ENCODE results near the gene CALR. TPM values are rescaled to one million over a fixed set of nuclear protein-coding genes. Genes with fewer than 3 reads are reported as not detected.

The CALR gene
- total and polyA plus RNA-seq, 2 donors (not counting 3 experiments of a cell fraction or from before 2014, with no cell fraction given) = 1,135 to 1,636 TPM

DNA sequence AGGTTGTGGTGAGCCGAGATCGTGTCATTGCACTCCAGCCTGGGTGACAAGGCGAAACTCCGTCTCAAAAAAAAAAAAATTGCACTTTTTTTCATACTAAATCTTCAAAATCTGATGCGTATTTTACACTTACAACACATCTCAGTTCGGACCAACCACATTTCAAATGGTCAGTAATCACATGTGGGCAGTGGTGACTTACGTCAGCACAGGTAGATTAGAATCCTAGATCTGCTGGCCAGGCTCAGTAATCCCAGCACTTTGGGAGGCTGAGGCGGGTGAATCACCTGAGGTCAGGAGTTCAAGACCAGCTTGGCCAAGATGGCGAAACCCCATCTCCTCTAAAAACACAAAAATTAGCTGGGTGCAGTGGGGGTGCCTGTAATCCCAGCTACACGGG is 3.3 kb upstream of the CALR start:
- CTCF ChIA-PET = no interaction called here
- H3K27ac ChIP-seq (ENCODE audit: insufficient read depth, low read depth, low read length) = no peak overlapping the region
- no peak for DNase-seq (ENCODE audit: low read depth, low spot score)
- H3K36me3 ChIP-seq (ENCODE audit: control insufficient read depth in 2 of 2, extremely low read depth in 1 of 2, insufficient read depth in 2 of 2, low read length in 2 of 2) = peaks cover 6 to 13% of the 10 kb centered on the region in 2 experiments
- BruUV-seq (replicated peaks) = no TSS peak
- dilution Hi-C loops (cut with MboI; ENCODE audit: extremely low pct_ligation_motif_present, low sequenced_read_pairs) (no loop called here), intact Hi-C loops (cut with micrococcal nuclease) (loop anchor here (10.0 kb wide), 1 partner anchor 150 kb away; no protein-coding TSS in a partner anchor)
- POLR2A ChIA-PET = no interaction called here
- H2AFZ ChIP-seq (ENCODE audit: low read depth, low read length) = no peak overlapping the region
- TF ChIP-seq MYC (IDR thresholded peaks at IDR 0.05; ENCODE audit: low read depth, low read length) (no peak), POLR2AphosphoS5 (IDR thresholded peaks at IDR 0.05; ENCODE audit: insufficient read depth, low read depth, low read length) (no peak), POLR2A (IDR thresholded peaks at IDR 0.05; ENCODE audit: low read depth, low read length) (no peak), JUN (IDR thresholded peaks at IDR 0.05; ENCODE audit: borderline replicate concordance, insufficient read depth, insufficient read length, low read depth) (no peak), GATA2 (IDR thresholded peaks at IDR 0.05; ENCODE audit: insufficient read depth, insufficient read length, low read depth, low read length) (no peak), EZH2 (IDR thresholded peaks at IDR 0.05; ENCODE audit: borderline replicate concordance, low read depth, low read length, severe bottlenecking) (no peak), FOS (IDR thresholded peaks at IDR 0.05; ENCODE audit: borderline replicate concordance, insufficient read depth, low read length) (no peak)
- H4K20me1 ChIP-seq (replicated peaks; ENCODE audit: control insufficient read depth, extremely low read depth, insufficient read depth, low read length) = no peaks in the 10 kb centered on the region
- no peaks in the 10 kb centered on the region for H3K9me1 ChIP-seq (replicated peaks; ENCODE audit: control insufficient read depth, extremely low read depth, insufficient read depth, low read length)
- H3K9me3 ChIP-seq (replicated peaks; ENCODE audit: control insufficient read depth, insufficient read depth, low read length) = no peaks in the 10 kb centered on the region
- H3K27me3 ChIP-seq (ENCODE audit: control insufficient read depth in 2 of 2, insufficient read depth in 2 of 2, low read length in 2 of 2) = no peaks in the 10 kb centered on the region
- H3K79me2 ChIP-seq (ENCODE audit: control insufficient read depth, insufficient read depth, low read length) = peaks cover 37% of the 10 kb centered on the region
- no peak for FAIRE-seq
- H3K9ac ChIP-seq (replicated peaks; ENCODE audit: extremely low read depth, insufficient read depth, low read length) = no peak overlapping the region
- H3K4me3 ChIP-seq (replicated peaks in 1 of 3; ENCODE audit: insufficient read depth in 1 of 3, low read depth in 1 of 3, low read length in 3 of 3) = no peak overlapping the region
- H3K4me2 ChIP-seq (ENCODE audit: insufficient read depth, low read length) = no peak overlapping the region
- peaks cover 22% of the 10 kb centered on the region for H3K4me1 ChIP-seq (ENCODE audit: control insufficient read depth, extremely low read depth, insufficient read depth, low read length)

DNA sequence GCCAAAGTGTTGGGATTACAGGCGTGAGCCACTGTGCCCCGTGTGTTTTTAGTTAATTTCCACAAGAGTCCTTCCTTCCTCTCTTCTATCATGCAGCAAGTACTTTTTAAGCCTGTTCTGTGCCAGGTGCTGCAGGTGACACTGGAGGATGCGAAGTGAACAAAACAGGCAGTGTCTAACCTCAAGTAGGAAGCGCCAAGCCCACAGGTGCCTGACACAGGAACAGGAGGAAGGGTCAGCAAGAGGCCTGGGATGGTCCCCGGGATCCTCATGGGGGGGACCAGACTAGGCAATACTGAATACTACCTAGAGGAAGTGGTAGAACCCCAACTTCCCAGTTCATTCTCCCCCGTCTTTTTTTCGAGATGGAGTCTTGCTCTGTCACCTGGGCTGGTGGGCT is 1.8 kb upstream of the CALR start:
- H3K27me3 ChIP-seq (ENCODE audit: control insufficient read depth in 2 of 2, insufficient read depth in 2 of 2, low read length in 2 of 2) = no peaks in the 10 kb centered on the region
- intact Hi-C loops (cut with micrococcal nuclease) = loop anchor here (10.0 kb wide), 1 partner anchor 152 kb away; no protein-coding TSS in a partner anchor

More for the DNA sequence above, 1.8 kb upstream of the CALR start:
- Histone ChIP-seq H2AFZ (ENCODE audit: low read depth, low read length) (no peak overlapping the region), H3K9me3 (replicated peaks; ENCODE audit: control insufficient read depth, insufficient read depth, low read length) (no peaks in the 10 kb centered on the region), H3K9me1 (replicated peaks; ENCODE audit: control insufficient read depth, extremely low read depth, insufficient read depth, low read length) (no peaks in the 10 kb centered on the region), H3K4me2 (ENCODE audit: insufficient read depth, low read length) (no peak overlapping the region), H3K4me1 (ENCODE audit: control insufficient read depth, extremely low read depth, insufficient read depth, low read length) (peaks cover 33% of the 10 kb centered on the region), H3K79me2 (ENCODE audit: control insufficient read depth, insufficient read depth, low read length) (peaks cover 49% of the 10 kb centered on the region), H3K27ac (ENCODE audit: insufficient read depth, low read depth, low read length) (no peak overlapping the region), H3K9ac (replicated peaks; ENCODE audit: extremely low read depth, insufficient read depth, low read length) (no peak overlapping the region), H3K4me3 (replicated peaks in 1 of 3; ENCODE audit: insufficient read depth in 1 of 3, low read depth in 1 of 3, low read length in 3 of 3) (no peak overlapping the region), H3K36me3 (ENCODE audit: control insufficient read depth in 2 of 2, extremely low read depth in 1 of 2, insufficient read depth in 2 of 2, low read length in 2 of 2) (peaks cover 13 to 19% of the 10 kb centered on the region in 2 experiments), H4K20me1 (replicated peaks; ENCODE audit: control insufficient read depth, extremely low read depth, insufficient read depth, low read length) (no peaks in the 10 kb centered on the region)
- ChIA-PET POLR2A (interaction anchor here (1.6 kb wide), 1 partner anchor 9 kb away, joined by 6 read pairs; the partner anchor contains the start of gene RAD23A), CTCF (no interaction called here)
- TF ChIP-seq GATA2 (IDR thresholded peaks at IDR 0.05; ENCODE audit: insufficient read depth, insufficient read length, low read depth, low read length) = no peak
- no peak for TF ChIP-seq FOS (IDR thresholded peaks at IDR 0.05; ENCODE audit: borderline replicate concordance, insufficient read depth, low read length)
- TF ChIP-seq POLR2AphosphoS5 (IDR thresholded peaks at IDR 0.05; ENCODE audit: insufficient read depth, low read depth, low read length) = no peak
- no peak for TF ChIP-seq JUN (IDR thresholded peaks at IDR 0.05; ENCODE audit: borderline replicate concordance, insufficient read depth, insufficient read length, low read depth)
- TF ChIP-seq, protein P1, sequence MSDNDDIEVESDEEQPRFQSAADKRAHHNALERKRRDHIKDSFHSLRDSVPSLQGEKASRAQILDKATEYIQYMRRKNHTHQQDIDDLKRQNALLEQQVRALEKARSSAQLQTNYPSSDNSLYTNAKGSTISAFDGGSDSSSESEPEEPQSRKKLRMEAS (IDR thresholded peaks at IDR 0.05; ENCODE audit: insufficient read depth, insufficient read length) = no peak
- TF ChIP-seq MYC (IDR thresholded peaks at IDR 0.05; ENCODE audit: low read depth, low read length) = no peak
- TF ChIP-seq, protein P2, sequence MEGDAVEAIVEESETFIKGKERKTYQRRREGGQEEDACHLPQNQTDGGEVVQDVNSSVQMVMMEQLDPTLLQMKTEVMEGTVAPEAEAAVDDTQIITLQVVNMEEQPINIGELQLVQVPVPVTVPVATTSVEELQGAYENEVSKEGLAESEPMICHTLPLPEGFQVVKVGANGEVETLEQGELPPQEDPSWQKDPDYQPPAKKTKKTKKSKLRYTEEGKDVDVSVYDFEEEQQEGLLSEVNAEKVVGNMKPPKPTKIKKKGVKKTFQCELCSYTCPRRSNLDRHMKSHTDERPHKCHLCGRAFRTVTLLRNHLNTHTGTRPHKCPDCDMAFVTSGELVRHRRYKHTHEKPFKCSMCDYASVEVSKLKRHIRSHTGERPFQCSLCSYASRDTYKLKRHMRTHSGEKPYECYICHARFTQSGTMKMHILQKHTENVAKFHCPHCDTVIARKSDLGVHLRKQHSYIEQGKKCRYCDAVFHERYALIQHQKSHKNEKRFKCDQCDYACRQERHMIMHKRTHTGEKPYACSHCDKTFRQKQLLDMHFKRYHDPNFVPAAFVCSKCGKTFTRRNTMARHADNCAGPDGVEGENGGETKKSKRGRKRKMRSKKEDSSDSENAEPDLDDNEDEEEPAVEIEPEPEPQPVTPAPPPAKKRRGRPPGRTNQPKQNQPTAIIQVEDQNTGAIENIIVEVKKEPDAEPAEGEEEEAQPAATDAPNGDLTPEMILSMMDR (IDR thresholded peaks at IDR 0.05; ENCODE audit: extremely low read depth in 1 of 2, insufficient read depth in 1 of 2, low read depth in 1 of 2, low read length in 2 of 2) = no peak
- TF ChIP-seq POLR2A (IDR thresholded peaks at IDR 0.05; ENCODE audit: low read depth, low read length) = no peak
- TF ChIP-seq EZH2 (IDR thresholded peaks at IDR 0.05; ENCODE audit: borderline replicate concordance, low read depth, low read length, severe bottlenecking) = no peak
- dilution Hi-C loops (cut with MboI; ENCODE audit: extremely low pct_ligation_motif_present, low sequenced_read_pairs) = no loop called here
- BruUV-seq (replicated peaks) = no TSS peak
- no peak for FAIRE-seq
- DNase-seq (ENCODE audit: low read depth, low spot score) = no peak

Data from endothelial cell of umbilical vein (primary cell).